ENCODE data around the gene BRAT1.
A peak's percentile ranks its signal among the peaks of the same experiment; 100 is the strongest.

BRAT1 gene

GRCh38 chr7:2523941-2524807, 31.1 kb downstream of the BRAT1 start:
- no peak overlapping the region for H2AFZ ChIP-seq (ENCODE audit: low read length)
- H3K9me2 ChIP-seq (replicated peaks; ENCODE audit: low read depth, low read length): no peaks in the 10 kb centered on the region
- no peaks in the 10 kb centered on the region for H4K20me1 ChIP-seq (ENCODE audit: insufficient read depth, low read length, poor library complexity, severe bottlenecking)
- TF ChIP-seq CTCF (conservative IDR thresholded peaks at IDR 0.05; ENCODE audit: low read length): no peak
- no peak for TF ChIP-seq EZH2phosphoT487 (IDR thresholded peaks at IDR 0.05; ENCODE audit: borderline replicate concordance)
- no peaks in the 10 kb centered on the region for H3K36me3 ChIP-seq (ENCODE audit: insufficient read depth, low read length)
- H3K4me3 ChIP-seq (ENCODE audit: low read length, poor library complexity, severe bottlenecking): no peak overlapping the region
- H3K9ac ChIP-seq (ENCODE audit: low read depth, low read length, poor library complexity, severe bottlenecking): no peak overlapping the region
- no peaks in the 10 kb centered on the region for H3K27me3 ChIP-seq (ENCODE audit: insufficient read depth, low read length, poor library complexity, severe bottlenecking)
- H3F3A ChIP-seq (ENCODE audit: low read depth): peaks cover under 1% of the 10 kb centered on the region; the same call in 1 of the 2 replicates
- H3K4me2 ChIP-seq (ENCODE audit: low read depth, low read length, poor library complexity, severe bottlenecking): peak overlapping the region; percentile 63
- H3K9me3 ChIP-seq (ENCODE audit: insufficient read depth, low read depth, low read length): no peaks in the 10 kb centered on the region
- no peaks in the 10 kb centered on the region for H3K79me2 ChIP-seq (ENCODE audit: insufficient read depth, low read length)
- peaks cover 46% of the 10 kb centered on the region for H3K4me1 ChIP-seq (ENCODE audit: insufficient read depth, low read length, poor library complexity, severe bottlenecking)

GRCh38 chr7:2523461-2523936, 31.8 kb downstream of the BRAT1 start:
- H3K4me3 ChIP-seq (ENCODE audit: low read length, poor library complexity, severe bottlenecking): no peak overlapping the region
- no peaks in the 10 kb centered on the region for H3K79me2 ChIP-seq (ENCODE audit: insufficient read depth, low read length)
- no peak overlapping the region for H3K9ac ChIP-seq (ENCODE audit: low read depth, low read length, poor library complexity, severe bottlenecking)

GRCh38 chr7:2522780-2523433, 32.4 kb downstream of the BRAT1 start:
- Histone ChIP-seq H3K4me1 (ENCODE audit: insufficient read depth, low read length, poor library complexity, severe bottlenecking) (peaks cover 47% of the 10 kb centered on the region), H4K20me1 (ENCODE audit: insufficient read depth, low read length, poor library complexity, severe bottlenecking) (no peaks in the 10 kb centered on the region), H3K4me2 (ENCODE audit: low read depth, low read length, poor library complexity, severe bottlenecking) (peak overlapping the region; percentile 63), H3F3A (ENCODE audit: low read depth) (no peaks in the 10 kb centered on the region; the same call in 1 of the 2 replicates), H3K4me3 (ENCODE audit: low read length, poor library complexity, severe bottlenecking) (peak overlapping the region; percentile 56), H2AFZ (ENCODE audit: low read length) (no peak overlapping the region), H3K27me3 (ENCODE audit: insufficient read depth, low read length, poor library complexity, severe bottlenecking) (no peaks in the 10 kb centered on the region), H3K36me3 (ENCODE audit: insufficient read depth, low read length) (no peaks in the 10 kb centered on the region), H3K79me2 (ENCODE audit: insufficient read depth, low read length) (no peaks in the 10 kb centered on the region), H3K9ac (ENCODE audit: low read depth, low read length, poor library complexity, severe bottlenecking) (peak overlapping the region; percentile 33), H3K9me2 (replicated peaks; ENCODE audit: low read depth, low read length) (no peaks in the 10 kb centered on the region), H3K9me3 (ENCODE audit: insufficient read depth, low read depth, low read length) (no peaks in the 10 kb centered on the region)
- TF ChIP-seq EZH2phosphoT487 (IDR thresholded peaks at IDR 0.05; ENCODE audit: borderline replicate concordance) (no peak), CTCF (conservative IDR thresholded peaks at IDR 0.05; ENCODE audit: low read length) (no peak)

More at GRCh38 chr7:2523461-2523936, 31.8 kb downstream of the BRAT1 start:
- Histone ChIP-seq H3K4me1 (ENCODE audit: insufficient read depth, low read length, poor library complexity, severe bottlenecking) (peaks cover 47% of the 10 kb centered on the region), H4K20me1 (ENCODE audit: insufficient read depth, low read length, poor library complexity, severe bottlenecking) (no peaks in the 10 kb centered on the region), H3K9me3 (ENCODE audit: insufficient read depth, low read depth, low read length) (no peaks in the 10 kb centered on the region), H3F3A (ENCODE audit: low read depth) (no peaks in the 10 kb centered on the region; the same call in 1 of the 2 replicates), H3K4me2 (ENCODE audit: low read depth, low read length, poor library complexity, severe bottlenecking) (peak overlapping the region; percentile 63), H3K27me3 (ENCODE audit: insufficient read depth, low read length, poor library complexity, severe bottlenecking) (no peaks in the 10 kb centered on the region), H3K36me3 (ENCODE audit: insufficient read depth, low read length) (no peaks in the 10 kb centered on the region), H2AFZ (ENCODE audit: low read length) (no peak overlapping the region), H3K9me2 (replicated peaks; ENCODE audit: low read depth, low read length) (no peaks in the 10 kb centered on the region)
- TF ChIP-seq EZH2phosphoT487 (IDR thresholded peaks at IDR 0.05; ENCODE audit: borderline replicate concordance) (no peak), CTCF (conservative IDR thresholded peaks at IDR 0.05; ENCODE audit: low read length) (no peak)

All from Loucy (cell line).